ACC112 (cell line): Measurements from ENCODE around the gene KLRC1.
"Not testable (repeated sequence)": the region's sequence is repeated elsewhere in the genome, so short reads cannot be mapped to it uniquely, and the experiment has no call there.

ENCODE experiments used
- H2AFZ ChIP-seq: fragments of 200-600 bp; sonication (generic); one replicate; pipeline ENCODE4 v1.6.0; 2017; ENCODE audit warnings: antibody characterized with exemption, low read length; ENCODE audit not compliant: unreplicated experiment
- H3K27ac ChIP-seq: fragments of 200-600 bp; sonication (generic); 2 replicates; pipeline ENCODE4 v1.5.1; 2014; ENCODE audit warnings: low read depth, mild to moderate bottlenecking, antibody characterized with exemption, low read length, moderate library complexity
- H3K27me3 ChIP-seq: fragments of 200-600 bp; sonication (generic); 2 replicates; pipeline ENCODE4 v1.6.1; 2014; ENCODE audit warnings: mild to moderate bottlenecking, antibody characterized with exemption, low read length, moderate library complexity, mixed read lengths; ENCODE audit not compliant: insufficient read depth
- H3K36me3 ChIP-seq: fragments of 200-600 bp; sonication (generic); 2 replicates; pipeline ENCODE4 v1.6.1; 2016; ENCODE audit warnings: mild to moderate bottlenecking, antibody characterized with exemption, low read length, moderate library complexity, mixed read lengths; ENCODE audit not compliant: insufficient read depth
- H3K4me1 ChIP-seq: fragments of 200-600 bp; sonication (generic); one replicate; pipeline ENCODE4 v1.6.1; 2016; ENCODE audit warnings: low read length, mixed read lengths; ENCODE audit not compliant: insufficient read depth, unreplicated experiment, control insufficient read depth
- H3K4me3 ChIP-seq: fragments of 200-600 bp; sonication (generic); 2 replicates; pipeline ENCODE4 v1.5.1; 2014; ENCODE audit warnings: mild to moderate bottlenecking, low read depth, low read length
- H3K79me2 ChIP-seq: fragments of 200-600 bp; sonication (generic); one replicate; pipeline ENCODE4 v1.6.0; 2016; ENCODE audit warnings: low read length; ENCODE audit not compliant: control insufficient read depth, unreplicated experiment, insufficient read depth

KLRC1 gene

GRCh38 chr12:10456856-10457255 lies 3.7 kb upstream of the KLRC1 start:
- Histone ChIP-seq H3K4me3 (no peak overlapping the region), H2AFZ (no peak overlapping the region), H3K27me3 (no peaks in the 10 kb centered on the region), H3K79me2 (no peaks in the 10 kb centered on the region), H3K27ac (no peak overlapping the region), H3K36me3 (no peaks in the 10 kb centered on the region), H3K4me1 (no peaks in the 10 kb centered on the region)

GRCh38 chr12:10455766-10456165 lies 2.6 kb upstream of the KLRC1 start:
- Histone ChIP-seq H3K36me3 (no peaks in the 10 kb centered on the region), H3K79me2 (no peaks in the 10 kb centered on the region), H3K4me3 (no peak overlapping the region), H2AFZ (no peak overlapping the region), H3K4me1 (no peaks in the 10 kb centered on the region), H3K27ac (no peak overlapping the region), H3K27me3 (no peaks in the 10 kb centered on the region)

- Histone ChIP-seq H2AFZ (no peak overlapping the region), H3K4me1 (no peaks in the 10 kb centered on the region)
Measured at GRCh38 chr12:10454531-10454930, 1.4 kb upstream of the KLRC1 start.

GRCh38 chr12:10448236-10448635 lies 4.9 kb downstream of the KLRC1 start:
- H3K36me3 ChIP-seq: no peaks in the 10 kb centered on the region
- H3K4me1 ChIP-seq: no peaks in the 10 kb centered on the region
- no peak overlapping the region for H2AFZ ChIP-seq
- H3K27ac ChIP-seq: no peak overlapping the region
- no peaks in the 10 kb centered on the region for H3K79me2 ChIP-seq
- H3K4me3 ChIP-seq: no peak overlapping the region
- no peaks in the 10 kb centered on the region for H3K27me3 ChIP-seq

More at GRCh38 chr12:10454531-10454930, 1.4 kb upstream of the KLRC1 start:
- Histone ChIP-seq H3K36me3 (no peaks in the 10 kb centered on the region), H3K79me2 (no peaks in the 10 kb centered on the region), H3K27me3 (no peaks in the 10 kb centered on the region), H3K27ac (no peak overlapping the region), H3K4me3 (no peak overlapping the region)

- not testable (repeated sequence) for H2AFZ ChIP-seq, H3K36me3 ChIP-seq, H3K27me3 ChIP-seq, H3K4me1 ChIP-seq, H3K4me3 ChIP-seq, H3K27ac ChIP-seq, H3K79me2 ChIP-seq
Measured at GRCh38 chr12:10446052-10446451, 7.1 kb downstream of the KLRC1 start.

- not testable (repeated sequence) for H2AFZ ChIP-seq, H3K36me3 ChIP-seq, H3K79me2 ChIP-seq, H3K27me3 ChIP-seq, H3K27ac ChIP-seq, H3K4me1 ChIP-seq, H3K4me3 ChIP-seq
Measured at GRCh38 chr12:10441144-10441543, 12.0 kb downstream of the KLRC1 start.

GRCh38 chr12:10439608-10440274 lies 13.4 kb downstream of the KLRC1 start:
- peaks cover 11% of the 10 kb centered on the region for H3K4me1 ChIP-seq
- peak overlapping the region; percentile 58 for H3K27ac ChIP-seq
- H3K27me3 ChIP-seq, H3K4me3 ChIP-seq, H2AFZ ChIP-seq, H3K36me3 ChIP-seq, H3K79me2 ChIP-seq: not testable (repeated sequence)

- H3K4me3 ChIP-seq, H2AFZ ChIP-seq, H3K36me3 ChIP-seq, H3K27me3 ChIP-seq, H3K79me2 ChIP-seq, H3K27ac ChIP-seq: not testable (repeated sequence)
- H3K4me1 ChIP-seq: peaks cover 11% of the 10 kb centered on the region
Measured at GRCh38 chr12:10437601-10438000, 15.6 kb downstream of the KLRC1 start.

- H3K27me3 ChIP-seq, H3K4me3 ChIP-seq, H3K27ac ChIP-seq, H2AFZ ChIP-seq, H3K79me2 ChIP-seq, H3K36me3 ChIP-seq: not testable (repeated sequence)
- peaks cover 11% of the 10 kb centered on the region for H3K4me1 ChIP-seq
Measured at GRCh38 chr12:10435816-10436215, 17.4 kb downstream of the KLRC1 start, which contains the start of gene KLRC2. Gene KLRC2, minus strand, starts transcription at chr12:10436010. Its CDS starts 24 bp downstream, at chr12:10435986.

GRCh38 chr12:10430623-10431022 lies 22.6 kb downstream of the KLRC1 start:
- H3K36me3 ChIP-seq, H3K27ac ChIP-seq, H3K4me3 ChIP-seq, H3K79me2 ChIP-seq, H3K27me3 ChIP-seq, H3K4me1 ChIP-seq, H2AFZ ChIP-seq: not testable (repeated sequence)

- not testable (repeated sequence) for H3K4me1 ChIP-seq, H2AFZ ChIP-seq, H3K36me3 ChIP-seq, H3K27me3 ChIP-seq, H3K79me2 ChIP-seq, H3K4me3 ChIP-seq, H3K27ac ChIP-seq
Measured at GRCh38 chr12:10425938-10426337, 27.2 kb downstream of the KLRC1 start.
